Aorta (tissue), 5 donors: ENCODE results near the gene ZNF823. TPM values are rescaled to one million over a fixed set of nuclear protein-coding genes. Genes with fewer than 3 reads are reported as not detected.

Experiments
- ATAC-seq: fragments of 200-7000 bp; cut with Tn5 transposase; one replicate; pipeline ENCODE4 v1.9.1; 2022; ENCODE audit warnings: moderate library complexity; ENCODE audit not compliant: low FRiP score
- DNase-seq, 2 donors: peaks; one replicate each; pipeline ENCODE4 v3.0.0-alpha.2; 2020
- H3K27ac ChIP-seq, 2 donors: one replicate each; pipeline ENCODE4 v1.5.1; 2013; ENCODE audit warnings: low read length in 2 of 2, mild to moderate bottlenecking in 2 of 2, moderate library complexity in 2 of 2, control low read depth in 1 of 2, inconsistent platforms in 1 of 2, low read depth in 1 of 2
- H3K27me3 ChIP-seq, 2 donors: one replicate each; pipeline ENCODE4 v1.6.1; 2013; ENCODE audit warnings: control low read depth in 1 of 2, low read length in 1 of 2, mild to moderate bottlenecking in 1 of 2, moderate library complexity in 1 of 2; ENCODE audit not compliant: insufficient read depth in 2 of 2, control insufficient read depth in 1 of 2
- H3K36me3 ChIP-seq, 2 donors: one replicate each; pipeline ENCODE4 v1.6.1; 2013; ENCODE audit warnings: control low read depth in 1 of 2, low read length in 1 of 2, mild to moderate bottlenecking in 1 of 2; ENCODE audit not compliant: insufficient read depth in 2 of 2, control insufficient read depth in 1 of 2
- H3K4me1 ChIP-seq, 2 donors: one replicate each; pipeline ENCODE4 v1.6.1; 2013; ENCODE audit warnings: low read length in 2 of 2, control low read depth in 1 of 2, mild to moderate bottlenecking in 1 of 2, moderate library complexity in 1 of 2; ENCODE audit not compliant: insufficient read depth in 2 of 2, control insufficient read depth in 1 of 2
- H3K4me3 ChIP-seq, 2 donors: one replicate each; pipeline ENCODE4 v1.5.1; 2013; ENCODE audit warnings: low read length in 2 of 2, control low read depth in 1 of 2, mild to moderate bottlenecking in 1 of 2
- H3K9me3 ChIP-seq: one replicate; pipeline ENCODE4 v1.6.1; 2013; ENCODE audit warnings: mild to moderate bottlenecking, low read length; ENCODE audit not compliant: control insufficient read depth
- WGBS, 2 donors: extraction: QIAGEN DNeasy Blood & Tissue Kit; methylation state at CpG; one replicate each; pipeline ENCODE4 v1.1.7; 2013; 5-methylcytosine and 5-hydroxymethylcytosine counted together
- intact Hi-C, 2 donors: fragments of 100-400 bp; cut with DNase I; formaldehyde crosslinking; loops; one replicate each; pipeline versions ENCODE4 v1.14.2 to v1.15.0; 2022
- polyA plus RNA-seq, 2 donors: library from polyadenylated mRNA; stranded (reverse); fragments of 200-250 nt; gene quantifications; one replicate each; pipeline ENCODE4 v1.2.3, GENCODE V29; 2013
- total RNA-seq, 2 donors: library from RNA; stranded (reverse); fragmentation: NEBNext Ultra II Directional; extraction: Animal tissue kit (Norgen Biotek cat#: 25700); gene quantifications; one replicate each; pipeline ENCODE4 v1.2.1, GENCODE V29; 2021
- donor health status: healthy with polysubstance abuse.
- donor health status: Bipolar disorder and iron deficiency.
- donor health status: DM: no; HTN: no; CAD: no.
- donor health status: DM: no; HTN: no; CAD: no.
- donor health status: DM: yes; HTN: yes; CAD: no.

Gene ZNF823
- total and polyA plus RNA-seq, 4 donors: 3.1 to 8.7 (median 4.3) TPM

GRCh38 chr19:11694533-11695439 lies 44.0 kb downstream of the ZNF823 start:
- WGBS, 2 donors: 2 to 3% methylated on average over 54 to 61 of the region's 61 CpGs
- ATAC-seq (peak; percentile 98), DNase-seq (peak; percentile 97 to 98)
- H3K27me3 ChIP-seq: no peaks in the 10 kb centered on the region
- peak overlapping the region; percentile 44 to 58 for H3K4me3 ChIP-seq
- H3K4me1 ChIP-seq: no peaks in the 10 kb centered on the region
- no peaks in the 10 kb centered on the region for H3K9me3 ChIP-seq
- no peak overlapping the region for H3K27ac ChIP-seq
- intact Hi-C loops: no loop called here
- no peaks in the 10 kb centered on the region for H3K36me3 ChIP-seq

GRCh38 chr19:11693505-11694499 lies 44.9 kb downstream of the ZNF823 start:
- no peak for ATAC-seq
- Histone ChIP-seq H3K27ac (no peak overlapping the region), H3K4me1 (no peaks in the 10 kb centered on the region), H3K27me3 (no peaks in the 10 kb centered on the region), H3K9me3 (no peaks in the 10 kb centered on the region), H3K36me3 (no peaks in the 10 kb centered on the region), H3K4me3 (peak overlapping the region; percentile 44 to 58)
- WGBS, 2 donors: 23% methylated on average over 16 of the region's 16 CpGs
- no peak for DNase-seq
- intact Hi-C loops: no loop called here

GRCh38 chr19:11692127-11692790 lies 46.5 kb downstream of the ZNF823 start:
- intact Hi-C loops: no loop called here
- WGBS, 2 donors: 90 to 93% methylated on average over 11 of the region's 11 CpGs
- Histone ChIP-seq H3K27ac (no peak overlapping the region), H3K27me3 (no peaks in the 10 kb centered on the region), H3K9me3 (no peaks in the 10 kb centered on the region), H3K4me1 (no peaks in the 10 kb centered on the region), H3K36me3 (no peaks in the 10 kb centered on the region), H3K4me3 (no peak overlapping the region)
- DNase-seq (no peak), ATAC-seq (no peak)

GRCh38 chr19:11685676-11686650 lies 52.8 kb downstream of the ZNF823 start:
- H3K4me1 ChIP-seq: no peaks in the 10 kb centered on the region
- H3K27ac ChIP-seq: no peak overlapping the region
- peaks cover 3% of the 10 kb centered on the region for H3K9me3 ChIP-seq
- ATAC-seq: no peak
- H3K36me3 ChIP-seq: no peaks in the 10 kb centered on the region
- no peaks in the 10 kb centered on the region for H3K27me3 ChIP-seq
- intact Hi-C loops: no loop called here
- 82 to 87% methylated on average over 4 of the region's 4 CpGs for WGBS, 2 donors
- DNase-seq: no peak
- no peak overlapping the region for H3K4me3 ChIP-seq

GRCh38 chr19:11684987-11685675 lies 53.6 kb downstream of the ZNF823 start:
- no peak for DNase-seq
- Histone ChIP-seq H3K27me3 (no peaks in the 10 kb centered on the region), H3K4me3 (no peak overlapping the region), H3K9me3 (peaks cover 6% of the 10 kb centered on the region), H3K36me3 (no peaks in the 10 kb centered on the region), H3K4me1 (no peaks in the 10 kb centered on the region), H3K27ac (no peak overlapping the region)
- no peak for ATAC-seq
- intact Hi-C loops: no loop called here
- WGBS, 2 donors: 85 to 87% methylated on average over 3 of the region's 3 CpGs

GRCh38 chr19:11680689-11681302 lies 58.0 kb downstream of the ZNF823 start:
- Histone ChIP-seq H3K9me3 (peaks cover 6% of the 10 kb centered on the region), H3K4me3 (no peak overlapping the region), H3K27me3 (no peaks in the 10 kb centered on the region), H3K27ac (no peak overlapping the region), H3K36me3 (no peaks in the 10 kb centered on the region), H3K4me1 (no peaks in the 10 kb centered on the region)
- WGBS, 2 donors: 97 to 98% methylated on average over 2 of the region's 2 CpGs
- intact Hi-C loops: no loop called here
- no peak for ATAC-seq
- no peak for DNase-seq

GRCh38 chr19:11678504-11678903 lies 60.2 kb downstream of the ZNF823 start:
- no peak overlapping the region for H3K4me3 ChIP-seq
- intact Hi-C loops: no loop called here
- no peaks in the 10 kb centered on the region for H3K36me3 ChIP-seq
- no peaks in the 10 kb centered on the region for H3K27me3 ChIP-seq
- ATAC-seq (no peak), DNase-seq (no peak)
- no peaks in the 10 kb centered on the region for H3K4me1 ChIP-seq
- 99 to 100% methylated on average over 1 of the region's 1 CpG for WGBS, 2 donors
- no peak overlapping the region for H3K27ac ChIP-seq
- peaks cover 6% of the 10 kb centered on the region for H3K9me3 ChIP-seq
